Activated naive CD4-positive, alpha-beta T cell treated with anti-CD3 and anti-CD28 coated beads, Interleukin-2, amount 50 U/mL, for 16 hours (primary cell): ENCODE measurements around the gene TMEM38B.
A peak's percentile ranks its signal among the peaks of the same experiment; 100 is the strongest.
"Not testable (repeated sequence)": the region's sequence is repeated elsewhere in the genome, so short reads cannot be mapped to it uniquely, and the experiment has no call there.

Source experiments
- DNase-seq: peaks from one replicate; pipeline ENCODE4 v3.0.0-alpha.2; 2020

The TMEM38B gene

GRCh38 chr9:105683688-105684275, 10.6 kb upstream of the TMEM38B start:
- no peak for DNase-seq

- no peak for DNase-seq
These were observed 7.4 kb upstream of the TMEM38B start for GRCh38 chr9:105686936-105687335.

GRCh38 chr9:105690742-105691141, 3.6 kb upstream of the TMEM38B start:
- DNase-seq, result no peak

- DNase-seq, result peak; percentile 13
These were observed 729 bp upstream of the TMEM38B start for GRCh38 chr9:105693435-105694189.

- peak; percentile 54 for DNase-seq
These were observed 674 bp downstream of the TMEM38B start for GRCh38 chr9:105694848-105695581.

- DNase-seq, result no peak
These were observed 2.0 kb downstream of the TMEM38B start for GRCh38 chr9:105696219-105696793.

- no peak for DNase-seq
These were observed 3.5 kb downstream of the TMEM38B start for GRCh38 chr9:105697871-105698270.

GRCh38 chr9:105698348-105698870, 4.1 kb downstream of the TMEM38B start:
- DNase-seq, result no peak

GRCh38 chr9:105700668-105701067, 6.3 kb downstream of the TMEM38B start:
- no peak for DNase-seq

GRCh38 chr9:105701145-105701544, 6.8 kb downstream of the TMEM38B start:
- no peak for DNase-seq

GRCh38 chr9:105702207-105702606, 7.9 kb downstream of the TMEM38B start:
- no peak for DNase-seq

GRCh38 chr9:105703638-105704037, 9.3 kb downstream of the TMEM38B start:
- not testable (repeated sequence) for DNase-seq

- no peak for DNase-seq
These were observed 11.8 kb downstream of the TMEM38B start for GRCh38 chr9:105706156-105706555.

- DNase-seq, result no peak
These were observed 14.1 kb downstream of the TMEM38B start for GRCh38 chr9:105708405-105708804.

- no peak for DNase-seq
These were observed 16.3 kb downstream of the TMEM38B start for GRCh38 chr9:105710638-105711037.

GRCh38 chr9:105711867-105712266, 17.5 kb downstream of the TMEM38B start:
- no peak for DNase-seq

- no peak for DNase-seq
These were observed 18.0 kb downstream of the TMEM38B start for GRCh38 chr9:105712297-105712696.

- no peak for DNase-seq
These were observed 18.4 kb downstream of the TMEM38B start for GRCh38 chr9:105712773-105713172.

- no peak for DNase-seq
These were observed 19.1 kb downstream of the TMEM38B start for GRCh38 chr9:105713260-105714019.

GRCh38 chr9:105714020-105714331, 19.6 kb downstream of the TMEM38B start:
- DNase-seq, result no peak

- no peak for DNase-seq
These were observed 21.8 kb downstream of the TMEM38B start for GRCh38 chr9:105716146-105716545.

- no peak for DNase-seq
These were observed 27.8 kb downstream of the TMEM38B start for GRCh38 chr9:105722099-105722498.

- no peak for DNase-seq
These were observed 31.0 kb downstream of the TMEM38B start for GRCh38 chr9:105725370-105725769.
